Caki2 (cell line): ENCODE measurements around the gene CARNS1. TPM values are rescaled to one million over a fixed set of nuclear protein-coding genes. Genes with fewer than 3 reads are reported as not detected.

Experiments
- DNase-seq: peaks from one replicate; pipeline ENCODE4 v3.0.0-alpha.2; 2015; ENCODE audit warnings: low read depth
- in situ Hi-C: cut with HindIII; loops from 2 replicates; pipeline ENCODE4 v1.10.0; 2016; ENCODE audit warnings: low sequenced_read_pairs, low pct_unique_long_range_greater_than_20kb, mixed read lengths
- total RNA-seq: library from RNA; depleted of rRNA; stranded (reverse); fragments of >200 nt; shearing (Covaris generic); gene quantifications from 2 replicates; pipeline ENCODE4 v1.2.3, GENCODE V29; 2014; ENCODE audit warnings: low replicate concordance

The CARNS1 gene
- total RNA-seq, 1 experiment from 2014 or later, result 0.03 TPM

DNA sequence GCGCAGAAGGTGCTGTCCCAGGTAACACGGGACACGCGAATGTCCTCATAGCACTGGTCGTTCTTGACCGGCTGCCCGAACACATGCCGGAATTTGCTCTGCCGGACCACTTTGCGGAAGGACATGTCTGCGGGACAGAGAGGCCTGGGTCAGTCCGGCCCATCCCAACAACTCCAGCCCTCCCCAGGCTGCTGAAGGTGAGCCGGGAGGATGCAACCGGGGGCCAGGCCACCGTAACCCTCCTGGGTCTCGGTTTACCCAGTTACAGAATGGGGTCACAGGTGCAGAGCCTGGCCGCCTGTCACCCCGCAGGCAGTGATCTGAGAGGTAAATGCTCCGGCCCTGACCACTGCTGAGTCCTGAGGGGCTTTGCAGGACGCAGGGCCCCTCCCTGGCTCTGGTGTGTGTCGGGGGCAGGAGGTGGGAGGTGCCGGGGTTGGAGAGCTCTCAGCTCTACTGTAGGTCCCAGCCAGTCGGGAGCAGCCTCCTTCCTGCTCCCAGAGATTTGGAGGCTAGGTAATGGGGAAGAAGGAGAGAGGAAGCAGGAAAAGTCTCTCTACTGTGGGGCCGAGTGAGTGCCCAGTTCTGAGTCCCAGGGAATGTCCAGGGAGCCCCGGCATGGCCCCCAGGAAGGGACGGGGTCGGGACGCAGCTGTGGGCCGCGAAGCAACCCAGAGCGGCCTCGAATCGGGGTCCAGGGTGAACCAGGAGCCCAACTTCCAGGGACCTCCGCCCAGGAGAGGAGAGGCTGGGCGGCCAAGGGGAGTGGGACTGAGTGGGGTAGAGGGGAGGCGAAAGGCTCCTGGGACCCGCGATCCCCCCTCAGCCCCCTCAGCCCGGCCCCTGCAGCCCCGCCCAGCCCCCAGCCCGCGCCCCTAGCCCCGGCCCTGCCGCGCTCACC is 27.3 kb downstream of the CARNS1 start:
- in situ Hi-C loops, result no loop called here
- DNase-seq, result no peak

DNA sequence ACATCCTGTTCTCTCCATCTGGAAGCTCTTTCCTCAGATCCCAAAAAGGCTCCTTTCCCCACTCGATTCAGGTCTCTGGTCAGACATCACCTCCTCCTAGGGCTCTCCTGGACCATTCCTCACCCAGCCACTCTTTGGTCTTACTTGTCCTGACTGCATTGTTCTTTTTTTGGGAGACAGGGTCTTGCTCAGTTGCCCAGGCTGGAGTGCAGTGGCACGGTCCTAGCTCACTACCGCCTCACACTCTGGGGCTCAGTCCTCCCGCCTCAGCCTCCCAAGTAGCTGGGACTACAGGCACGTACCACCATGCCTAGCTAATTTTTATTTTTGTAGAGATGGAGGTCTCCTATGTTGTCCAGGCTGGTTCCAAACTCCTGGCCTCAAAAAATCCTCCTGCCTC is 30.0 kb downstream of the CARNS1 start:
- no peak for DNase-seq
- in situ Hi-C loops, result no loop called here

DNA sequence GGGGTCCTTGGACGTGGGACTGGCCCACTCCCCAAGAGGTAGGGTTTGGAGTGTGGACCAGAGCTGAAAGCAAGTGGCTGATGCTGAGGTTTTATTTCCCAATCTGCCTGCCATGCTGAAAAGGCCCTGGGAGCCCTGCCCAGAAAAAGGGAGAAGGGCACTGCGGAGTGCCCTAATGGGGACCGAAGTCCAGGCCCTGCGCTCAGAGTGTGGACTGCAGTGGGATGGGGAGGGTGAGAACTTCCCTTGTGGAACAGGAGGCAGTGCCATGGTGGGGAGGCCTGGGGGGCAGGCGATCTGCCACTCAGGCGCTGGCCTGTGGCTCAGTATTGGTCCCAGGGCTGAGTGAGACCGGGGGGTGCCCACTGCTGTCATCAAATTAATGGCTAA is 32.7 kb downstream of the CARNS1 start:
- no peak for DNase-seq
- in situ Hi-C loops, result no loop called here

DNA sequence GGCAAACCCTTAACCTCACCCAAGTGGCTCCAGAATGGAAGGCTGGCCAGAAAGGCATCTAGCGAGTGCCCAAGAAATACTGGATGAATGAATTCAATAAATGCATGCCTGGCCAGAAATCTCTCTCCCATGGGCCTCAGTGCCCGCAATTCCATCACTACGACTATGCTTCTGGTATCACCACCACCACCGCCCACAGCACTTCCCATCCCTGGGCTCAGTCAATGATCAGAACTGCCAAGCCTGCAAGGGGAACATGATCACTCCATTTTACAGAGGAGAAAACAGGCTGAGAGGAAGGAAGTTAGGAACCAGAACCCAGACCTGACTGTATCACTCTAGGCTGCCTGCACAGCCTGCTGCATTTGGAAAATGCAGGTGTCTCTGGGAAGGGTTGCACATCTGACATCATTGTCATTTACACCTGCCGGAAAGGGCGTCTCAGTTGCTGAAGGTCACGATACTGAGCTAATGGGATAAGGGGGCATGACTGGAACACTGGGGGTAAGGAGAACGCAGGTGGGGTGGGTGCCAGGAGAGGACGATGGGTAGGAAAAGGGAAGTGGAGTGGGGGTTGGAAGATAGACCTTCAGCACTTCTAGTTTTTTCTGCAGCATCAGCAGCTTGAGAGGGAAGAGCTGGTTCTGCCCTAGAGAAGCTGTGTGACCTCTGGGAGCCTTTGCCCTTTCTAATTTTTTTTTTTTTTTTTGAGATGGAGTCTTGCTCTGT is 33.8 kb downstream of the CARNS1 start:
- in situ Hi-C loops, result no loop called here
- no peak for DNase-seq

DNA sequence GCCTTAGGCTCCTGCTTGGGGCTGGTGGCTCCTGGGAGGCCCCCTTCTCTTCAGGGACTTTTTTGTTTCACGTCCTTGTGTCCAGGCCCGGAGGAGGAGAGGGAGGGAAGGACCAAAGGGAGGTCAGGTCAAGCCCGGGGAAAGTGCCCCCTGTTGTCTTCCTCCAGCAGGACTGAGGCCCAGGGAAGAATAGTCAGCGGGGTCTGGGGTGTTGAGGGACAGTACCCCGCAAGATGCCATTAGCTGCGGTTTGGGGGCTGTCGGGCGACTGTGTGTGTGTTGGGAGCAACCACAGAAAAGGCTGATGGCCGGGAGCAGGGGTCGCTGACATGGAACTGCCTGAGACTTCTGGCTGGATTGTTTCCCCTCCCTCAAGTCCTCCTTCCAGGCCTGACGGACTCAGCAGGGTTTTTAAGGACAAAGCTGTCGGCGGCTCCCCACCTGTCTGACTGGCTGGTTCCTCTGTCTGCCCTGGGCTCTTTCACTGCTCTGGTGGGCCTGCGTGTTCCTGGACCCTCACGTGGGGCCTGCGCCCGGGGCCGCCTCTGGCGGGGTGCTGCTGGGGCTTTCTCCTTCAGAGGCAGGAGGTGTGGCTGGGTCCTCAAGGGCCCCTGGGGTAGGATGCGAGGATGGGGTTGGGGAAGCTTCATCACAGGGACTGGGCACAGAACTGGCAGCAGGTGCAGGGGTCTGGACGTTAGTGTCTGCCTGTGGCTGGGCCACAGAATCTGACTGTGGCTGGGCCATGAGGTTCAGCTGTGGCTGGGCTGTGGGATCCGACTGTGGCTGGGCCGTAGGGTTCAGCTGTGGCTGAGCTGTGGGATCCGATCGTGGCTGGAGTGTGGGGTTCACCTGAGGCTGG is 35.5 kb downstream of the CARNS1 start:
- no peak for DNase-seq
- in situ Hi-C loops, result no loop called here

- no peak for DNase-seq
- in situ Hi-C loops, result no loop called here
Observed at GRCh38 chr11:67451658-67451976, 36.1 kb downstream of the CARNS1 start.

GRCh38 chr11:67452141-67452952 is 36.9 kb downstream of the CARNS1 start, which contains the start of gene GPR152:
GPR152 (minus strand) TSS chr11:67452729; CDS start chr11:67452724, 5 bp downstream.
- DNase-seq, result peak; percentile 54
- in situ Hi-C loops, result no loop called here

- in situ Hi-C loops, result no loop called here
Observed at GRCh38 chr11:67453816-67454732, 38.6 kb downstream of the CARNS1 start.

GRCh38 chr11:67455054-67455453 is 39.6 kb downstream of the CARNS1 start, which contains the start of gene CABP4:
CABP4 (plus strand) TSS chr11:67455354; CDS start chr11:67455424, 70 bp downstream.
- in situ Hi-C loops, result no loop called here
- no peak for DNase-seq

More at GRCh38 chr11:67453816-67454732, 38.6 kb downstream of the CARNS1 start:
- no peak for DNase-seq

DNA sequence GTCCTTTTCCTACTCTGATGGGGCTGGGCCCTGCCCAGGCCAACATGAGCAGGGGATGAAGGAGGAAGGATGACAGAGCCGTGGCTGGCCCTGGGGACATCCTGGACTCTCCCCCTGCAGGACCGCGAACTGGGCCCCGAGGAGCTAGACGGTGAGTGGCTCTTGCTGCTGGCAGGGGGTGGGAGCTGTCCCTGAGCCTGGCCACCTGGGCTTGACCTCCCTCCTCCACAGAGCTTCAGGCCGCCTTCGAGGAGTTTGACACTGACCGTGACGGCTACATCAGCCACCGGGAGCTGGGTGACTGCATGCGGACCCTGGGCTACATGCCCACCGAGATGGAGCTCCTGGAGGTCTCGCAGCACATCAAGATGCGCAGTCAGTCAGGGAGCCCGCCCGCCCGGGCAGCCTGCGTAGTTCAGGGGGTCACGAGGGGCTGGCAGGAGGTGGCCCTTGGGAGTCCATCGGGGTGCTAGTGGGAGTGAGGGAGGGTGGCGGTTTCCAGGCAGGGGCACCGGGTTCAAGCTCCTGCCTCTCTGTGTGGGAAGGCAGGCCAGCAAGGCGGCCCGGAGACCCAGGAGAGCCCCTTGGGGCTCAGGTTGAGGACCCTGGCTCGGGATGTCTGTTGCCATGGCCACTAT is 40.7 kb downstream of the CARNS1 start:
- DNase-seq, result no peak
- in situ Hi-C loops, result no loop called here

GRCh38 chr11:67457453-67457852 is 42.0 kb downstream of the CARNS1 start:
- no peak for DNase-seq
- in situ Hi-C loops, result no loop called here

DNA sequence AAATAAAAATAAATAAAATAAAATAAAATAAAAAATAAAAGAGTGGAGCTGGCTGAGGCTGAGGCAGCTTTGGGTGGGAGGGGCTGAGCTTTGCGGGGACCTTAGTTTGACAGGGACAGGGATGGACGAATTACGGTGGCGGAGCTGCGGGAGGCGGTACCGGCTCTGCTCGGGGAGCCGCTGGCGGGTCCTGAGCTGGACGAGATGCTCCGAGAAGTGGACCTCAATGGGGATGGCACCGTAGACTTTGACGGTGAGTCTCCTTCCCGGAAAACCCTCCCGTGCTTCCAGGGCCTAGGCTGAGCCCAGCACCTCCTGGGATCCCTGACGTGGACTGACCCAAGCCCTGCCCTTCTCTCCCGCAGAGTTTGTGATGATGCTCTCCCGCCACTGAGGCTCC is 42.8 kb downstream of the CARNS1 start:
- in situ Hi-C loops, result no loop called here
- DNase-seq, result no peak

DNA sequence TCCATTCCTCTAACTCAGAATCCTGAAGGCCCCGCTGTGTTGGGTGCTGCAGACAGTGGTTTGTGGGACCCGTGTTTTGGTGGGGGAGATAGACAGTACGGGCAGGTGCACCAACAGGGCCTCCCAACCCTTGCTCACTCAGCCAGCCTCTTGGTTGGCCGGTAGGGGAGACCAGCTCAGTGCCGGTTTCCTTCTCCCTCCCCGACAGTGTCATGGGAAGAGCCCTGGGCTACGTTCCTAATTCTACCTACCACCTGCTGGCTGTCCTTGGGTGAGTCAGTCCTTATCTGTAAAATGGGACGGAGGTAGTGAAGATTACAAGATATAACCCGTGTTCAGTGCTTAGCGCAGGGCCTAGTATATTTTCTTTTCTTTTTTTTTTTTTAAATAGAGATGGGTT is 47.7 kb downstream of the CARNS1 start:
- in situ Hi-C loops, result no loop called here
- DNase-seq, result no peak

- DNase-seq, result peak; percentile 81
- in situ Hi-C loops, result no loop called here
Observed at GRCh38 chr11:67463680-67464410, 48.4 kb downstream of the CARNS1 start.

GRCh38 chr11:67464411-67465188 is 49.1 kb downstream of the CARNS1 start:
- in situ Hi-C loops, result no loop called here
- DNase-seq, result peak; percentile 80
